ENCODE measurements around the gene AGRN. TPM values are rescaled to one million over a fixed set of nuclear protein-coding genes. Genes with fewer than 3 reads are reported as not detected.

The AGRN gene
- total and polyA plus RNA-seq, 5 donors from 2014 or later, result 0.06 to 4.2 (median 0.29) TPM; not detected in 1

- no peaks in the 10 kb centered on the region for H3K27me3 Mint-ChIP-seq
- H3K36me3 Mint-ChIP-seq, result no peaks in the 10 kb centered on the region
- DNase-seq, result no peak
- H3K27ac ChIP-seq (ENCODE audit: insufficient read depth, low read length, poor library complexity, severe bottlenecking), result no peak overlapping the region
- ATAC-seq (ENCODE audit: low read depth in 2 of 2), result no peak
- no peak overlapping the region for H3K27ac Mint-ChIP-seq
- H3K9me3 ChIP-seq (ENCODE audit: control insufficient read depth in 2 of 2, low read length in 2 of 2), result no peaks in the 10 kb centered on the region
- H3K4me1 Mint-ChIP-seq, result peaks cover 0 to 2% (median under 1%) of the 10 kb centered on the region in 4 donors
- peaks cover 9% of the 10 kb centered on the region for H3K4me1 ChIP-seq (ENCODE audit: control insufficient read depth, insufficient read depth, low read length, poor library complexity, severe bottlenecking)
- no peaks in the 10 kb centered on the region for H3K9me3 Mint-ChIP-seq
- no peak overlapping the region for H3K4me3 ChIP-seq (ENCODE audit: low read depth, low read length)
- no peaks in the 10 kb centered on the region for H3K36me3 ChIP-seq (ENCODE audit: control insufficient read depth, insufficient read depth, low read length)
- H3K27me3 ChIP-seq (ENCODE audit: control insufficient read depth, insufficient read depth, low read length), result no peaks in the 10 kb centered on the region
- H3K4me3 Mint-ChIP-seq, result no peak overlapping the region
Measured at GRCh38 chr1:1084372-1085170, 64.7 kb downstream of the AGRN start.

GRCh38 chr1:1085171-1085841, 65.4 kb downstream of the AGRN start:
- H3K36me3 ChIP-seq (ENCODE audit: control insufficient read depth, insufficient read depth, low read length), result no peaks in the 10 kb centered on the region
- H3K9me3 ChIP-seq (ENCODE audit: control insufficient read depth in 2 of 2, low read length in 2 of 2), result no peaks in the 10 kb centered on the region
- no peak overlapping the region for H3K4me3 ChIP-seq (ENCODE audit: low read depth, low read length)
- Mint-ChIP-seq H3K4me3 (no peak overlapping the region), H3K27me3 (no peaks in the 10 kb centered on the region), H3K9me3 (no peaks in the 10 kb centered on the region), H3K36me3 (no peaks in the 10 kb centered on the region), H3K4me1 (peaks cover 0 to 2% (median 0%) of the 10 kb centered on the region in 4 donors), H3K27ac (no peak overlapping the region)
- H3K27me3 ChIP-seq (ENCODE audit: control insufficient read depth, insufficient read depth, low read length), result no peaks in the 10 kb centered on the region
- no peak overlapping the region for H3K27ac ChIP-seq (ENCODE audit: insufficient read depth, low read length, poor library complexity, severe bottlenecking)
- peaks cover 1% of the 10 kb centered on the region for H3K4me1 ChIP-seq (ENCODE audit: control insufficient read depth, insufficient read depth, low read length, poor library complexity, severe bottlenecking)
- ATAC-seq (ENCODE audit: low read depth in 2 of 2) (no peak), DNase-seq (no peak)

- H3K27me3 ChIP-seq (ENCODE audit: control insufficient read depth, insufficient read depth, low read length), result no peaks in the 10 kb centered on the region
- H3K9me3 Mint-ChIP-seq, result no peaks in the 10 kb centered on the region
Measured at GRCh38 chr1:1085911-1086841, 66.3 kb downstream of the AGRN start.

GRCh38 chr1:1086911-1087341, 67.0 kb downstream of the AGRN start:
- no peaks in the 10 kb centered on the region for H3K4me1 ChIP-seq (ENCODE audit: control insufficient read depth, insufficient read depth, low read length, poor library complexity, severe bottlenecking)
- Mint-ChIP-seq H3K4me1 (peaks cover 0 to 2% (median 0%) of the 10 kb centered on the region in 4 donors), H3K27me3 (no peaks in the 10 kb centered on the region), H3K4me3 (no peak overlapping the region), H3K27ac (no peak overlapping the region), H3K36me3 (no peaks in the 10 kb centered on the region), H3K9me3 (no peaks in the 10 kb centered on the region)
- no peaks in the 10 kb centered on the region for H3K36me3 ChIP-seq (ENCODE audit: control insufficient read depth, insufficient read depth, low read length)
- H3K9me3 ChIP-seq (ENCODE audit: control insufficient read depth in 2 of 2, low read length in 2 of 2), result no peaks in the 10 kb centered on the region
- DNase-seq (no peak), ATAC-seq (ENCODE audit: low read depth in 2 of 2) (no peak)
- no peak overlapping the region for H3K4me3 ChIP-seq (ENCODE audit: low read depth, low read length)
- no peaks in the 10 kb centered on the region for H3K27me3 ChIP-seq (ENCODE audit: control insufficient read depth, insufficient read depth, low read length)
- no peak overlapping the region for H3K27ac ChIP-seq (ENCODE audit: insufficient read depth, low read length, poor library complexity, severe bottlenecking)

More at GRCh38 chr1:1085911-1086841, 66.3 kb downstream of the AGRN start:
- Mint-ChIP-seq H3K36me3 (no peaks in the 10 kb centered on the region), H3K27ac (no peak overlapping the region), H3K4me3 (no peak overlapping the region), H3K4me1 (peaks cover 0 to 2% (median 0%) of the 10 kb centered on the region in 4 donors), H3K27me3 (no peaks in the 10 kb centered on the region)
- no peaks in the 10 kb centered on the region for H3K36me3 ChIP-seq (ENCODE audit: control insufficient read depth, insufficient read depth, low read length)
- H3K9me3 ChIP-seq (ENCODE audit: control insufficient read depth in 2 of 2, low read length in 2 of 2), result no peaks in the 10 kb centered on the region
- DNase-seq, result no peak
- no peak for ATAC-seq (ENCODE audit: low read depth in 2 of 2)
- H3K27ac ChIP-seq (ENCODE audit: insufficient read depth, low read length, poor library complexity, severe bottlenecking), result no peak overlapping the region
- H3K4me3 ChIP-seq (ENCODE audit: low read depth, low read length), result no peak overlapping the region
- H3K4me1 ChIP-seq (ENCODE audit: control insufficient read depth, insufficient read depth, low read length, poor library complexity, severe bottlenecking), result no peaks in the 10 kb centered on the region

- Mint-ChIP-seq H3K4me3 (no peak overlapping the region), H3K27ac (no peak overlapping the region), H3K4me1 (peaks cover 0 to 2% (median 0%) of the 10 kb centered on the region in 4 donors), H3K36me3 (no peaks in the 10 kb centered on the region), H3K9me3 (no peaks in the 10 kb centered on the region), H3K27me3 (no peaks in the 10 kb centered on the region)
- DNase-seq (no peak), ATAC-seq (ENCODE audit: low read depth in 2 of 2) (no peak)
- H3K36me3 ChIP-seq (ENCODE audit: control insufficient read depth, insufficient read depth, low read length), result no peaks in the 10 kb centered on the region
- H3K27ac ChIP-seq (ENCODE audit: insufficient read depth, low read length, poor library complexity, severe bottlenecking), result no peak overlapping the region
- H3K27me3 ChIP-seq (ENCODE audit: control insufficient read depth, insufficient read depth, low read length), result no peaks in the 10 kb centered on the region
- no peak overlapping the region for H3K4me3 ChIP-seq (ENCODE audit: low read depth, low read length)
- H3K9me3 ChIP-seq (ENCODE audit: control insufficient read depth in 2 of 2, low read length in 2 of 2), result no peaks in the 10 kb centered on the region
- no peaks in the 10 kb centered on the region for H3K4me1 ChIP-seq (ENCODE audit: control insufficient read depth, insufficient read depth, low read length, poor library complexity, severe bottlenecking)
Measured at GRCh38 chr1:1087351-1088028, 67.6 kb downstream of the AGRN start.

- no peaks in the 10 kb centered on the region for H3K27me3 Mint-ChIP-seq
- no peak for DNase-seq
- H3K36me3 ChIP-seq (ENCODE audit: control insufficient read depth, insufficient read depth, low read length), result no peaks in the 10 kb centered on the region
- no peak overlapping the region for H3K4me3 ChIP-seq (ENCODE audit: low read depth, low read length)
- peaks cover 0 to 2% (median 0%) of the 10 kb centered on the region in 4 donors for H3K4me1 Mint-ChIP-seq
- H3K27me3 ChIP-seq (ENCODE audit: control insufficient read depth, insufficient read depth, low read length), result no peaks in the 10 kb centered on the region
- no peaks in the 10 kb centered on the region for H3K9me3 Mint-ChIP-seq
- no peak for ATAC-seq (ENCODE audit: low read depth in 2 of 2)
- no peaks in the 10 kb centered on the region for H3K36me3 Mint-ChIP-seq
- H3K27ac ChIP-seq (ENCODE audit: insufficient read depth, low read length, poor library complexity, severe bottlenecking), result no peak overlapping the region
- no peaks in the 10 kb centered on the region for H3K4me1 ChIP-seq (ENCODE audit: control insufficient read depth, insufficient read depth, low read length, poor library complexity, severe bottlenecking)
- H3K4me3 Mint-ChIP-seq, result no peak overlapping the region
- peak overlapping the region in 1 of 3 donors; percentile 71 for H3K27ac Mint-ChIP-seq
- no peaks in the 10 kb centered on the region for H3K9me3 ChIP-seq (ENCODE audit: control insufficient read depth in 2 of 2, low read length in 2 of 2)
Measured at GRCh38 chr1:1088029-1088800, 68.3 kb downstream of the AGRN start.

Data from CD4-positive, CD25-positive, alpha-beta regulatory T cell (primary cell).